Right lobe of liver (tissue), 6 donors: Measurements from ENCODE around the gene CCDC70. TPM values are rescaled to one million over a fixed set of nuclear protein-coding genes. Genes with fewer than 3 reads are reported as not detected.

ENCODE experiments used
- ATAC-seq, 4 donors: fragments of 200-7000 bp; cut with Tn5 transposase; one replicate each; pipeline ENCODE4 v1.9.1; 2020; ENCODE audit warnings: mild to moderate bottlenecking in 4 of 4, moderate library complexity in 4 of 4
- DNase-seq, 3 donors: peaks; one replicate each; pipeline ENCODE4 v3.0.0-alpha.2; 2020
- H3K27ac ChIP-seq, 3 donors: fragments of 200-600 bp; one replicate each; pipeline ENCODE4 v1.8.0; 2022
- H3K27me3 ChIP-seq, 2 donors: fragments of 200-600 bp; one replicate each; pipeline ENCODE4 v1.8.0; 2022
- H3K36me3 ChIP-seq, 4 donors: fragments of 200-600 bp; sonication (generic) in 1 of 4; one replicate each; pipeline versions ENCODE4 v1.5.1 to v1.8.0; 2017 to 2022; ENCODE audit warnings: control low read depth in 1 of 4
- H3K4me1 ChIP-seq, 4 donors: fragments of 200-600 bp; sonication (generic) in 1 of 4; one replicate each; pipeline versions ENCODE4 v1.5.1 to v1.8.0; 2017 to 2022; ENCODE audit warnings: control low read depth in 1 of 4
- H3K4me3 ChIP-seq, 3 donors: fragments of 200-600 bp; one replicate each; pipeline ENCODE4 v1.8.0; 2022
- H3K9me3 ChIP-seq, 4 donors: fragments of 200-600 bp; sonication (generic) in 1 of 4; one replicate each; pipeline versions ENCODE4 v1.5.1 to v1.8.0; 2017 to 2022; ENCODE audit warnings: control low read depth in 1 of 4
- POLR2A ChIP-seq: fragments of 450-650 bp; IDR thresholded peaks from one replicate; pipeline ENCODE4 v1.6.1; 2017; ENCODE audit warnings: antibody characterized with exemption, mild to moderate bottlenecking
- WGBS: methylation state at CpG from one replicate; pipeline ENCODE4 v1.1.6; 2018; ENCODE audit warnings: low coverage, low lambda C conversion rate; ENCODE audit not compliant: insufficient coverage; ENCODE audit errors: missing lambda C conversion rate; 5-methylcytosine and 5-hydroxymethylcytosine counted together
- intact Hi-C, 2 donors: fragments of 100-400 bp; cut with DNase I; formaldehyde crosslinking; loops; one replicate each; pipeline versions ENCODE4 v1.11.2 to v1.14.1; 2022
- total RNA-seq, 6 experiments: library from RNA; depleted of rRNA in 2 of 6; stranded (reverse); fragments of >200 nt in 2 of 6; fragmentation: NEBNext Ultra II Directional in 3 of 6; extraction: Animal tissue kit (Norgen Biotek cat#: 25700) in 3 of 6; gene quantifications; one replicate each; pipeline versions ENCODE4 v1.1.0 to v1.2.4, GENCODE V29; 2016 to 2023
- TF ChIP-seq, protein P1 (sequence below), 4 donors: fragments of 200-600 bp in 3 of 4; fragments of 450-650 bp in 1 of 4; IDR thresholded peaks; one replicate each; pipeline versions ENCODE4 v1.5.1 to v1.8.0; 2016 to 2022; ENCODE audit warnings: antibody characterized with exemption in 4 of 4, mild to moderate bottlenecking in 2 of 4
- donor health status: DM: no; HTN: yes; CAD: no.
- donor health status: DM: no; HTN: no; CAD: no.
- donor health status: DM: no; HTN: no; CAD: no.
- donor health status: DM: no; HTN: yes; CAD: no.
- donor health status: DM: no; HTN: yes; CAD: no.

Gene CCDC70
- total RNA-seq, 6 experiments from 2014 or later = not detected

DNA sequence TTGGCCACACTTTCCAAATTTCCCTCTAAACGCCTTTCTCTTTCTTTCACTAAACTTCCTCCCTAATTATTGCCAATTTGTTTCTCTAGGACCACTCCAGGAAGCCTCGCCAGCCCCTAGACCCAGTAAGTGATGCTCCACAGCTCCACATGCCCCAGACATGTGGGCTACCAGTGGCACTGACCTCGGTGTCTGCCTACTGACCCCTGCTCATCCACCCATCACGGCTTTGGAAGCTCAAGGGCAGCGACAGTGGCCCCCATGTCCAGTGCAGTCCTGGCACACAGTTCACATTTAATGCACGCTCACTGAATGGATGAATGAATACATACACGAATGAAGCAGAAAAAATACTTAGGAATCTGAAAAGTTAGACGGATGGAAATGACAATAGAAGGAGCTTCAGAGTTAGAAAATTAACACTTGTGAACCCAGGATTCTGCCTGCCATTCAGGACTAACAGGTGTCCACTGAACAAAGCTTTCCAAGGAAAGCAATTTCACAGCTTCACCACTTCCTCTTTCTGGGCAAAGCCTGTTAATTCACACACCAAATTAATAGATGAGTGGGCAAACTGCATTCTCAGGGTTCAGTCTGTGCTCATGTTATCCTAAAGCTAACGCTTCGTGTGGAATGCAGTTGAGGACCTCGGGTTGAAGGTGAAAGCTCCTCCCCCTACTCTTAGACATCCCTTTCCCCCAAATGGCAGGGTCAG lies 50.9 kb downstream of the CCDC70 start:
- Histone ChIP-seq H3K27ac (no peak overlapping the region), H3K4me3 (no peak overlapping the region), H3K9me3 (no peaks in the 10 kb centered on the region), H3K36me3 (no peaks in the 10 kb centered on the region), H3K4me1 (no peaks in the 10 kb centered on the region), H3K27me3 (no peaks in the 10 kb centered on the region)
- ATAC-seq (no peak), DNase-seq (no peak)
- intact Hi-C loops = no loop called here
- TF ChIP-seq, protein P1, sequence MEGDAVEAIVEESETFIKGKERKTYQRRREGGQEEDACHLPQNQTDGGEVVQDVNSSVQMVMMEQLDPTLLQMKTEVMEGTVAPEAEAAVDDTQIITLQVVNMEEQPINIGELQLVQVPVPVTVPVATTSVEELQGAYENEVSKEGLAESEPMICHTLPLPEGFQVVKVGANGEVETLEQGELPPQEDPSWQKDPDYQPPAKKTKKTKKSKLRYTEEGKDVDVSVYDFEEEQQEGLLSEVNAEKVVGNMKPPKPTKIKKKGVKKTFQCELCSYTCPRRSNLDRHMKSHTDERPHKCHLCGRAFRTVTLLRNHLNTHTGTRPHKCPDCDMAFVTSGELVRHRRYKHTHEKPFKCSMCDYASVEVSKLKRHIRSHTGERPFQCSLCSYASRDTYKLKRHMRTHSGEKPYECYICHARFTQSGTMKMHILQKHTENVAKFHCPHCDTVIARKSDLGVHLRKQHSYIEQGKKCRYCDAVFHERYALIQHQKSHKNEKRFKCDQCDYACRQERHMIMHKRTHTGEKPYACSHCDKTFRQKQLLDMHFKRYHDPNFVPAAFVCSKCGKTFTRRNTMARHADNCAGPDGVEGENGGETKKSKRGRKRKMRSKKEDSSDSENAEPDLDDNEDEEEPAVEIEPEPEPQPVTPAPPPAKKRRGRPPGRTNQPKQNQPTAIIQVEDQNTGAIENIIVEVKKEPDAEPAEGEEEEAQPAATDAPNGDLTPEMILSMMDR (IDR thresholded peaks at IDR 0.05) = no peak
- TF ChIP-seq POLR2A = no peak
- WGBS = 73% methylated on average over 11 of the region's 11 CpGs

DNA sequence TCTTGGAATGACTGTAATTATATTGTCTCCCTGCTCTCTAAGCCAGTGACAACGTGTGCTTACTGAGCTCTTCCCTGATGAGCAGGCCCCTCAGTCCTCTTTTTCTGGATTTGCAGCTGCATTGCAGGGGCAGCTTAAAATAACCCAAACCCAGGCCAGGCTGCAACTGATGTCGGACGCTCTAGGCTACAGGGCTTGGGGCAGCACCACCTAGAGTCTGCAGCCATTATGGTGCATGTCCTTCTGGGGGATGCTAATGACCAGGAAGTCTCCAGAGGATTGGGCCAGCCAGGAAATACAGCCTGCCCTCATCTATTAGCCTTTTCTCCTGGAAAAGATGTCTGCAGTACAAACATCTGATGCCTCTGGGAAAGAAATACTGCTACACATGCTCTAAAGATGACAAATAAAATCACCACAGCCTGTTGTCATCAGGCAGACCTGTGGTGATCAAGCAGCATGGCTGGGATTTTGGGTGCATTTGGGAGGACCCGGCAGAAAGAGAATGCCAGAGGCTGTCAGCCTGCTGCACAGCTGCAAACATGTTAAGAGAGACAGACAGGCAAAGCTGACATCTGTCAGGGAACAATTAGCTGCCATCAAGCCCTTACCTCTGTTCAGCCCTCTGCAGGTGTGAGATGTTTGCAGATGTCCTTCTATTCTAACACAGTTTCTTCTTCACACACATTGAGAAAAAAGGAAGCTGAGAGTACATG lies 51.8 kb downstream of the CCDC70 start:
- intact Hi-C loops = no loop called here
- 78% methylated on average over 1 of the region's 4 CpGs for WGBS
- TF ChIP-seq, protein P1 (IDR thresholded peaks at IDR 0.05) = no peak
- TF ChIP-seq POLR2A = no peak
- H3K36me3 ChIP-seq = no peaks in the 10 kb centered on the region
- no peak for DNase-seq
- H3K4me1 ChIP-seq = no peaks in the 10 kb centered on the region
- H3K4me3 ChIP-seq = no peak overlapping the region
- H3K9me3 ChIP-seq = no peaks in the 10 kb centered on the region
- no peak for ATAC-seq
- H3K27me3 ChIP-seq = no peaks in the 10 kb centered on the region
- H3K27ac ChIP-seq = no peak overlapping the region

DNA sequence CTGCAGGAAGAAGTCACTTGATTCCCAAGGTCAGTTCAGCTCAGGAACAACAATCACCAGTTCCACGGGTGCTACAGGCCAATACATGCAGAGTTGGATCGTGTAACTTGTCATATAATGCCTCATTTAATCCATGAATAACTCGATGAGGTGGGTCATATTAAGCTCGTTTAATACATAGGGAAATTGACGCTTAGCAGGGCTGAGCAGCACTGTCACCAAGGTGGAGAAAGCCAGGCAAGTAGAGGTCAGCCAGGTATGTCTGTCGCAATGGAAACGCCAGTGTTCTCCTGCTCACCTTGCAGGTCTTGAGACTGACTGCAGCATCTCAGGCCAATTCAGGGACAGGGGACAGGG lies 52.3 kb downstream of the CCDC70 start:
- DNase-seq (no peak), ATAC-seq (no peak)
- Histone ChIP-seq H3K27me3 (no peaks in the 10 kb centered on the region), H3K4me1 (no peaks in the 10 kb centered on the region), H3K4me3 (no peak overlapping the region), H3K9me3 (no peaks in the 10 kb centered on the region), H3K27ac (no peak overlapping the region), H3K36me3 (no peaks in the 10 kb centered on the region)
- WGBS = 66% methylated on average over 5 of the region's 7 CpGs
- TF ChIP-seq, protein P1 (IDR thresholded peaks at IDR 0.05) = no peak
- TF ChIP-seq POLR2A = no peak
- intact Hi-C loops = no loop called here

Other genes with a start within 250 kb of the CCDC70 start
- 10 to 100 TPM; 10.2 to 17.6 (median 12.4) TPM for gene DHRS12, start 57.8 kb upstream of the CCDC70 start, total RNA-seq
- gene TMEM272, start 16.8 kb upstream of the CCDC70 start, total RNA-seq = under 1 TPM in 5 of 6 experiments, not detected in 1; 0.06 to 0.53 (median 0.33) TPM
- gene ATP7B, start 149.5 kb downstream of the CCDC70 start, total RNA-seq = 10 to 100 TPM; 17.1 to 27.6 (median 21.6) TPM
- gene ALG11, start 150.4 kb downstream of the CCDC70 start, total RNA-seq = 10 to 100 TPM in 5 of 6 experiments, 1 to 10 TPM in 1; 8.8 to 23.0 (median 15.4) TPM
- gene UTP14C, start 162.7 kb downstream of the CCDC70 start, total RNA-seq = 10 to 100 TPM in 5 of 6 experiments, 1 to 10 TPM in 1; 8.1 to 10.9 (median 10.4) TPM